Dedifferentiated amniotic fluid mesenchymal stem cell (primary cell): ENCODE data around the gene PKN3.
A peak's percentile ranks its signal among the peaks of the same experiment; 100 is the strongest.

Experiments used
- DNase-seq: peaks from one replicate; pipeline ENCODE4 v3.0.0-alpha.2; 2016; ENCODE audit errors: extremely low spot score

The PKN3 gene

GRCh38 chr9:128716581-128717254, 14.4 kb downstream of the PKN3 start:
- DNase-seq = no peak

GRCh38 chr9:128718047-128718446, 15.7 kb downstream of the PKN3 start:
- DNase-seq = no peak

GRCh38 chr9:128718475-128718874, 16.2 kb downstream of the PKN3 start:
- DNase-seq = no peak

- DNase-seq = no peak
Observed at GRCh38 chr9:128719919-128720605, 17.8 kb downstream of the PKN3 start.

- DNase-seq = no peak
Observed at GRCh38 chr9:128720841-128721486, 18.7 kb downstream of the PKN3 start.

GRCh38 chr9:128721487-128722010, 19.2 kb downstream of the PKN3 start:
- DNase-seq = no peak

GRCh38 chr9:128722380-128723351, 20.4 kb downstream of the PKN3 start:
- no peak for DNase-seq

- DNase-seq = no peak
Observed at GRCh38 chr9:128723352-128723865, 21.1 kb downstream of the PKN3 start.

GRCh38 chr9:128723866-128724743, 21.8 kb downstream of the PKN3 start, which contains the start of gene ZDHHC12:
Gene ZDHHC12, minus strand, starts transcription at chr9:128724127. Its CDS starts 34 bp downstream, at chr9:128724093.
- DNase-seq = peak; percentile 63

- DNase-seq = peak; percentile 27
Observed at GRCh38 chr9:128724744-128725211, 22.5 kb downstream of the PKN3 start.

- no peak for DNase-seq
Observed at GRCh38 chr9:128727640-128728248, 25.4 kb downstream of the PKN3 start.

GRCh38 chr9:128728298-128728697, 26.0 kb downstream of the PKN3 start:
- no peak for DNase-seq

GRCh38 chr9:128729302-128729701, 27.0 kb downstream of the PKN3 start:
- no peak for DNase-seq

- DNase-seq = no peak
Observed at GRCh38 chr9:128729766-128730517, 27.6 kb downstream of the PKN3 start.

GRCh38 chr9:128731093-128731492, 28.8 kb downstream of the PKN3 start:
- no peak for DNase-seq

- DNase-seq = no peak
Observed at GRCh38 chr9:128731691-128732090, 29.4 kb downstream of the PKN3 start.

- DNase-seq = no peak
Observed at GRCh38 chr9:128732576-128732975, 30.3 kb downstream of the PKN3 start.

GRCh38 chr9:128733256-128733655, 31.0 kb downstream of the PKN3 start:
- peak; percentile 58 for DNase-seq

GRCh38 chr9:128735373-128735772, 33.1 kb downstream of the PKN3 start:
- DNase-seq = no peak
